Rectal smooth muscle tissue (tissue), 1 donor: ENCODE measurements around the gene CCNL2.
"Not testable (repeated sequence)": the region's sequence is repeated elsewhere in the genome, so short reads cannot be mapped to it uniquely, and the experiment has no call there.

Source experiments
- H3K27ac ChIP-seq: one replicate; pipeline ENCODE4 v1.7.0; 2013; ENCODE audit warnings: low read depth, low read length, inconsistent platforms
- H3K27me3 ChIP-seq: one replicate; pipeline ENCODE4 v1.7.0; 2013; ENCODE audit warnings: low read length; ENCODE audit not compliant: control insufficient read depth, insufficient read depth
- H3K36me3 ChIP-seq: one replicate; pipeline ENCODE4 v1.7.0; 2013; ENCODE audit warnings: low read length; ENCODE audit not compliant: control insufficient read depth, insufficient read depth
- H3K4me1 ChIP-seq: one replicate; pipeline ENCODE4 v1.7.0; 2013; ENCODE audit warnings: low read length; ENCODE audit not compliant: control insufficient read depth, insufficient read depth
- H3K4me3 ChIP-seq: one replicate; pipeline ENCODE4 v1.7.0; 2013; ENCODE audit warnings: low read length
- H3K9ac ChIP-seq: one replicate; pipeline ENCODE4 v1.7.0; 2013; ENCODE audit warnings: low read length

Gene CCNL2

DNA sequence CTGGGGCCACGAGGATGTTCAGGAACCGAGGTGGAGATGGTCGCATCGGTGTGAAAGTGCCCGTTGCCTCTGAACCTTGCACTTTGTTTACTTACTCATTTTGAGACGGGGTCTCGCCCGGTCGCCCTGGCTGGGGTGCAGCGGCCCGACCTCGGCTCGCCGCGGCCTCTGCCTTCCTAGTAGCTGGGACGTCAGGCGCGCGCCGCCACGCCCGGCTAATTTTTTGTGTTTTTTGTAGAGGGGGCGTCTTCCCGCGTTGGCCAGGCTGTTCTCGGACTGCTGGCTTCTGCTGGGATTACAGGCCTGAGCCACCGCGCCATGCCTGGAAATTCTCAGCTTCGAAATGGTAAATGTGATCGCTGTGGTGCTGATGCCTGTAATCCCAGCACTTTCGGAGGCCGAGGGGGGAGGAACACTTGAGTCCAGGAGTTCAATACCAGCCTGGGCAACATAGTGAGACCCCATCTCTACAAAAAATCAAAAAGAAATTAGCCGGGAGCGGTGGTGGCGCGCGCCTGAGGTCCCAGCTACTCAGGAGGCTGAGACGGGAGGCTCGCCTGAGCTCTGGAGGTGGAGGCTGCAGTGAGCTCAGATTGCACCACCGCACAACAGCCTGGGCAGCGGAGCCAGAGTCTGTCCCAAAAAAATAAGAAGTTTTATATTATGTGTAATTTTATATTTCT lies 8.6 kb upstream of the CCNL2 start:
- Histone ChIP-seq H3K36me3 (peaks cover 8% of the 10 kb centered on the region), H3K9ac (peak overlapping the region; percentile 38), H3K4me1 (peaks cover 20% of the 10 kb centered on the region), H3K27me3 (no peaks in the 10 kb centered on the region), H3K4me3 (peak overlapping the region; percentile 79), H3K27ac (peak overlapping the region; percentile 88)

DNA sequence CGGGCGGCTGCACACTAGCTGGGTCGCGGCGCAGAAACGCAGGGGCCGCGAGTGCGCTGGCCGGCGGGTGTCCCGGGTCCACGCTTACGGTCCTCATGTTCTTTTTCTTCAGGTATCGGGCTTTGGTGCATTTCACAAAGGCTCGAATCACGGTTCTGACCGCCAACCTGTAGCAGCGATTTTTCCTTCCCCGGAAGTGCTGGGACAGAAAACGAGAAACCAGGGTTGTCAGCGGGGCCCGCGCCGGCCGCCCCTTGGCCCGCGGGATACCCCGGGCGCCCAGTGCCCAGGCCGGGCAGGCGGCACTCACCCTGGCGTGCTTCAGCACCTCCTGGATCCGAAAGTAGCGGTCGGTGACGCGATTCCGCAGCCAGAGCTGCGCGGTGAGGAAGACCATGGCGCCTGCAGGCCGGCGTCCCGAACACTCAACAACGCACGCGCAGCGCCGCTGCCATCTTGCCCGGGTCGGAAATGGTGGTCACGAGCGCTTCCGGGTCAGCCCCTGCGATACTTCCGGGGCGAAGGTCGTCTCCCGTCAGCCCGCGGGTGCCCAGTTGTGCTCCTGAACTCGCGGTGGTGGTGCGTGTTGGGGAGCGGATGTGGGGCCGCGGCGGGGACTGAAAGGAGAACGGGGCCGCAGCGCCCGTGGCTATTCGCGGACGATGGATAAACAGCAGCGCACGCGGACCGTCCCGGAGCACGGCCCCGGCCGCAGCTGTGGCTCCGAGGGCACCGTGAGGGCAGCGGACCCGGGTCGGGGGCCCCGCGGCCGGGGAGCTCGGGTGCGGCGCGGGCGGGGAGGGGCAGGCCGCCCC lies 7.9 kb upstream of the CCNL2 start, which contains the start of gene MRPL20:
TSS of gene MRPL20 (minus strand) at position 473 of the 815 bp plus-strand sequence. CDS start at position 397, 76 bp downstream.
- H3K4me3 ChIP-seq, result peak within 1 kb of the TSS; percentile 79
- peak within 1 kb of the TSS; percentile 88 for H3K27ac ChIP-seq
- peak within 1 kb of the TSS; percentile 45 for H3K9ac ChIP-seq
- no peaks in the 10 kb centered on the region for H3K27me3 ChIP-seq
- peaks cover 20% of the 10 kb centered on the region for H3K4me1 ChIP-seq
- peaks cover 13% of the 10 kb centered on the region for H3K36me3 ChIP-seq

DNA sequence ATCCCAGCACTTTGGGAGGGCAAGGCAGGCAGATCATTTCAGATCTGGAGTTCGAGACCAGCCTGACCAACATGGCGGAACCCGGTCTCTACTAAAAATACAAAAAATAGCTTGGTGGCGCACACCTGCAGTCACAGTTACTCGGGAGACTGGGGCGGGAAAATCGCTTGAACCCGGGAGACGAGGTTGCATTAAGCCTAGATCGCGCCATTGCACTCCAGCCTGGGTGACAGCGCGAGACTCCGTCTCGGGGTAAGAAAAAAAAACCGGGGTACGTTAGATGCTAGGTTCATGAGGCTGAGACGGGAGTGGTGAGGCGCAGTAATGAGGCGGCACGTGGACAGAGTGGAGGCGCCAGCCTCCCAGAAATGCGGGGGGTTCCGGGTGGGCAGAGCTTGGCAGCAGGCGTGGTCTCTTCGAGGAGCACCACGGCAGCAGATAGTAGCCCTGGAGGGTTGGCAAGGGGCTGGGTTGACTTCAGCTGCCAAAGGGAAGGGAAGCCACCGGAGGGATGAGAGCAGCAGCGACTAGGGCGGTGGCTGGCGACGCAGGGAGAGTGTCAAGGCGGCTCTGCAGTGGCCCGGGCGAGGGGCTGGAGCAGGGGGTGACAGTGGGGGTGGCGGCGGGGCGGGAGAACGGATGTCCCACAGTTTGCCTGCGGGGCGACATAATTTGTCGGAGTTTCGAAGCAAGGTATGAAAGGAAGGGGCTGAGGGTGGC lies 7.1 kb upstream of the CCNL2 start:
- Histone ChIP-seq H3K27ac (peak overlapping the region; percentile 88), H3K9ac (peak overlapping the region; percentile 45), H3K36me3 (peaks cover 20% of the 10 kb centered on the region), H3K27me3 (no peaks in the 10 kb centered on the region), H3K4me3 (peak overlapping the region; percentile 79), H3K4me1 (peaks cover 20% of the 10 kb centered on the region)

DNA sequence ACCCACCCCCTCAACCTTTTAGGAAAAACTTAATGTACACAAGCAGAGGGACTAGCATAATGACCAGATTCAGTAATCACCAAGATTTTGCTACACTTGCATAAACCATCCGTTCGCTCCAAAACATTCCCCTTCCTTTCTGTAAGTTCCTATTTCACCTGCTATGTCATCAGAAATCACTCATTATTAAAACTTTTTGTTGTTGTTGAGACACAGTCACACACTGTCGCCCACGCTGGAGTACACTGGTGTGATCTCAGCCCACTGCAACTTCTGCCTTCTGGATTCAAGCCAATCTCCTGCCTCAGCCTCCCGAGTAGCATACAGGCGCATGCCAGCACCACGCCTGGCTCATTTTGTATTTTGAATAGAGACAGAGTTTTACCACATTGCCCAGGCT lies 4.5 kb upstream of the CCNL2 start:
- Histone ChIP-seq H3K9ac (no peak overlapping the region), H3K27me3 (no peaks in the 10 kb centered on the region), H3K4me3 (no peak overlapping the region), H3K27ac (no peak overlapping the region), H3K4me1 (peaks cover 28% of the 10 kb centered on the region), H3K36me3 (peaks cover 20% of the 10 kb centered on the region)

DNA sequence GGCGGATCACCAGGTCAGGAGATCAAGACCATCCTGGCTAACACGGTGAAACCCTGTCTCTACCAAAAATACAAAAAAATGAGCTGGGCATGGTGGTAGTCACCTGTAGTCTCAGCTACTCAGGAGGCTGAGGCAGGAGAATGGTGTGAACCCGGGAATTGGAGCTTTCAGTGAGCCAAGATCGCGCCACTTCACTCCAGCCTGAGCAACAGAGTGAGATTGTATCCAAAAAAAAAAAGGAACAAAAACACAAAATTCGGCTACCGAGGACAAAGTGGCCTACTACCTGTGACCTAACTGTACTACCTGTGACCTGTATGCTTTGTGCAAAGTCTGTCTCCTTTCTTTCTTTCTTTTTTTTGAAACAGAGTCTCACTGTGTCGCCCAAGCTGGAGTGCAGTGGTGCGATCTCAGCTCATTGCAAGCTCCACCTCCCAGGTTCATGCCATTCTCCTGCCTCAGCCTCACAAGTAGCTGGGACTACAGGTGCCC lies 3.8 kb upstream of the CCNL2 start:
- H3K27me3 ChIP-seq, H3K27ac ChIP-seq, H3K9ac ChIP-seq, H3K4me3 ChIP-seq: not testable (repeated sequence)
- H3K36me3 ChIP-seq, result peaks cover 22% of the 10 kb centered on the region
- peaks cover 26% of the 10 kb centered on the region for H3K4me1 ChIP-seq

DNA sequence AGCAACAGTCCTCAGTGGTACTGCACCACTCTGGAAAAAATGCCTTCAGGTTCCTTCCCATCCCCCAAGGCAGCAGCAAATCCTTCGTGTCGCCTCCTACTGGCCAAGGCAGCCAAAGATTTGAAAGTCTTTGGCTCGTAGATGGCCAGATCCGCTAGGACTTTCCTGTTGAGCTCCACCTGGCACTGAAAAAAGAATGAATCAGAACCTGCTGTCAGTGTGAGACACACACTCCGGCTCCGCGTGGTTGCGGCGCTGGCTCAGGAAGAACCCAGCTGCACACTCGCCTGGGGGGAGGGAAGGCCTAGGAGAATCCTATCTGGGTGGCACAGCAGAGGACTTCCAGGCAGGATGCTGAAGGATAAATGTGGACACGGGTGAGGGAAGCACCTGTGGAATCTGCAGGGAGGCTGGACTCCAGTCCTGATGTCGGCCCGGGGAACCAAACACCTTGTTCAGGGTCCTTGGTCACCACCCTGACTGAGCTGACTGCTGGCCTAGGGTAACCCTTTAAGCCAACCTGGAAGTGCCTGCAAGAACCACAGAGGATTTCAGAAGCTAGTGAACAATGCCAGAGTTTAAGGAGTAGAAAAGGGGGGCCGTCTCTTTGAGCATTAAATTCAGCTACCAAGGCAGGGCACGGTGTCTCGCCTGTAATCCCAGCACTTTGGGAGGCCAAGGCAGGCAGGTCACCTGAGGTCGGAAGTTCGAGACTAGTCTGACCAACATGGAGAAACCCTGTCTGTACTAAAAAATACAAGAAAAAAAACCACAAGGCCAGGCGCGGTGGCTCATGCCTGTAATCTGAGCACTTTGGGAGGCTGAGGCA lies 3.2 kb upstream of the CCNL2 start:
- Histone ChIP-seq H3K27ac (no peak overlapping the region), H3K36me3 (peaks cover 25% of the 10 kb centered on the region)

DNA sequence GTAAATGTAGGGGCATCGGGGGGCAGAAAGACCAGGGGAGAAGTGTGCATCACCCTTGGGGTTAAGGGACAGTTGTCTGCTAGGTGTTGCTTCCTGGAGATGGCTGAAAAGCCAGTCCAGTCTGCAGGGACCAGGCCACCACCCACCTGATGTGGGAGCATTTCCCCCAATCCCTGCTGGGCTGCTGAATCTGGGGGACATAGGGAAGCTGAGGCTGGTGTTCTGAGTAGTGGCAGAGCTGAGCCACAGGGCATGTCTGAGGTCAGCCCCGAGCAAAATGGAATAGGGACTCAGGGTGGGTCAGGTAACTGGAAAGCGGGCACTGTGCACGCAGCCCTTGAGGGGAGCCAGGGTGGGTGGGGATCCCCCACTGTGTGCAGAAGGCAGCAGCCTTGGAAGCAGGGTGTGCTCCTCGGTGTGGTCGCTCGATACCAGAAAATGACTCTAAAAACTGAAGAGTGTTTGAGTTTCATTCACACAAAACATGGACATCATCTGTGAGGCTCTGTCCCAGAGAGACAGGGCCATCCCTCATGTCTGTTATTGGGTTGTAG lies 2.4 kb upstream of the CCNL2 start:
- H3K36me3 ChIP-seq, result peaks cover 29% of the 10 kb centered on the region
- H3K27me3 ChIP-seq, result no peaks in the 10 kb centered on the region
- H3K4me1 ChIP-seq, result peaks cover 26% of the 10 kb centered on the region
- no peak overlapping the region for H3K9ac ChIP-seq
- no peak overlapping the region for H3K4me3 ChIP-seq
- no peak overlapping the region for H3K27ac ChIP-seq

More for the DNA sequence above, 3.2 kb upstream of the CCNL2 start:
- Histone ChIP-seq H3K9ac (no peak overlapping the region), H3K4me1 (peaks cover 26% of the 10 kb centered on the region), H3K27me3 (no peaks in the 10 kb centered on the region), H3K4me3 (no peak overlapping the region)

DNA sequence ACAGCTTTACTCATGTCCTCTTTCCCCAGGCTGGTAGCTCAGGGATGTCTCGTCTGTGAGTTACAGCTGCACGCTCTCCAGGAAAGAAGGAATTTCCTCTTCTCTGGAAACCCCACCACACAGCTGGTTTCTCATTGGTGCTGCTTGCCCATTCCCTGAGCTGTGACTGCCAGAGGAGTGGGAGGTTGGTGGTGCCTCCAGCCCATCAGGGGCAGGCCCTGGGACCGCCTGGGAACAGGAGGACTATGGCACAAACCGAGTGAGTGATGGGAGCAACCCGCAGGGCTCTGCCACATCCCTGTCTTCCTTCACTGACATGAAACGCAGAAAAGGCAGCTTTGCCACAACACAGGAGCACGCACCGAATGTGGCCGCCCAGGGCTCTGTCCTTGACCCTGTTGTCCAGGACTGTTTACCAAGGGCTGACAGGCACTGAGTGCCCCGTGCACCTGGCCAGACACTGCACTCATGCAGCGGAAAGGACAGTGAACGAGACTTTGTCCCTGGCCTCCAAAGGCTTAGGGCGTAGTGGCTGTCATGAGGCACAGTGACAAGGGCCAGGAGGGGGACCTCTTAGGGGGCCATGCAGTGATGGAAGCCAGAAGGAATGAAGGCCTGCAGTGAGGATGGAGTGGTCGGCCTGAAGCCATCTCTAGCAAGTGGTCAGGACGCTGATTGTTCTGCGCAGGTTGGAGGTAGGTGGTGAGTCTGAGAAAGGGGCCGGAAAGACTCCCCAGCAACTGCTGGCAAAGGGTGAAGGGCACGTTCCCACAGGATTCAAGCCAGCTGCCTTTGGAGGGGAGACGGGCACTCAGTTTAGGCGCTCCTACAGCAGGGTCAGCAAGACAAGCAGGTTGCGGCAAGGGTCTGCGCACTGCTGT lies 1.7 kb upstream of the CCNL2 start:
- Histone ChIP-seq H3K36me3 (peaks cover 29% of the 10 kb centered on the region), H3K4me1 (peaks cover 19% of the 10 kb centered on the region), H3K9ac (no peak overlapping the region), H3K27me3 (no peaks in the 10 kb centered on the region), H3K27ac (no peak overlapping the region), H3K4me3 (peak overlapping the region; percentile 98)

DNA sequence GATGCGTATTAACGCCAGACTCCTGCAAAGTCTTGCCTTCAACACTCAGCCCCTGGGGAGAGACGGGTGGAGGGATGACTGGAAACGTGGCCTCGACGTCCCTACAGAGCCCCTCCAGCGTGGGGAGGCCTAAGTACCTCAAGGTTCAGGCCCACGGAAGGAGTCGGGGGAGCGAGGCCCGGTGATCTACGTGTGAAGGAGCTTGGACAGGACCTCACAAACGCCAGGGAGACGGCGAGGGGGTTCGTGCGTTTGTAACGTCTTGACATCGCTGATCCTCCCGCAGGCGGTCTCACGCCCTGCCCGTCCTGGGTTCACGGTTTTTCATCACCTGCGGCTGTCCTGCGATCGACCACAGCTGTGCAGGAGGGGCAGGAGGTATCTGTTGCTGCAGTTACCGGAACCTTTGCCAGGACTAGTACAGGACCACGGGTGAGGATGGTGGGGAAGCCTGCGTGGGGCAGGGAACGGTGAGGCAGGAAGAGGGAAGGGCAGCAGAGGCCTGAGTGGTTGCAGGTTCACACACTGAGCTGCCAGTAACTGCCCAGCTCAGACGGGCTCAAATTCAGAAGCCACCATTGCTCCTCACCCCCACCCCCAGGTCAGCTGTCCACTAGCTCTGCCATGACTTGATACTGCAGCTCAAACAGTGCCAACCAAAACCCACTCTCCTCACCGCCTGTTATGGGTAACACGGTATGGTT lies 889 bp upstream of the CCNL2 start:
- Histone ChIP-seq H3K36me3 (peaks cover 30% of the 10 kb centered on the region), H3K27me3 (no peaks in the 10 kb centered on the region), H3K4me3 (peak overlapping the region; percentile 98), H3K27ac (peak overlapping the region; percentile 78), H3K4me1 (peaks cover 14% of the 10 kb centered on the region), H3K9ac (peak overlapping the region; percentile 94)

DNA sequence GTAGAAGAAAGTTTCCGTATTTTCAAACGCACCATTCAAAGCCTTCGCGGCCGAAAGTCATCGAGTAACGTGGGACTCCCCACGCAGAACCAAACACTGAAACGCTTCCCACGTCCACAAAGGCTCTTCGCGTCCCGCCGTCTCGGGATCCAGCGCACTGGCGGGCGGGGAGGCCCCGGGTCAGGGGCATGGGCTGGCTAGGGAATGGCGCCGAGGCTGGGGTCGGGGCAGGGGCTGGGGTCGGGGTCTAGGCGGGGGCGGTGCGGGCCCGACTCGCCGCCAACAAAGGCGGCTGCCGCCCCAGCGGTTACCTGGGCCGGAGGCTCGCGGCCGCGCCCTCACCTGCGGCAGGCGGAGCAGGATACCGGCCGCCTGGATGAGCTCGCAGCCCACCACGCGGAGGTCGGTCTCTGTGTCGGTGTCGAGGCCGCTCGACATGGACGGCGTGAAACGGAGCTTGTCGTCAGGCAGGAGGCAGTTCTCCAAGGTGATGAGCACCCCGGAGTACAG lies 403 bp downstream of the CCNL2 start:
- Histone ChIP-seq H3K36me3 (peaks cover 31% of the 10 kb centered on the region), H3K9ac (peak overlapping the region; percentile 89), H3K27ac (peak overlapping the region; percentile 91), H3K4me1 (peaks cover 14% of the 10 kb centered on the region), H3K4me3 (peak overlapping the region; percentile 93), H3K27me3 (no peaks in the 10 kb centered on the region)
